Posterior cingulate gyrus (tissue), 11 donors: ENCODE measurements around the gene KLHL26.

ENCODE experiments used
- DNase-seq, 10 donors: peaks; one replicate each; pipeline versions ENCODE4 v3.0.0 to v3.0.0-alpha.2; 2020 to 2021; ENCODE audit warnings: mixed read lengths in 3 of 10
- intact Hi-C: fragments of 100-400 bp; cut with DNase I; formaldehyde crosslinking; loops from one replicate; pipeline ENCODE4 v1.15.1; 2023

The KLHL26 gene

DNA sequence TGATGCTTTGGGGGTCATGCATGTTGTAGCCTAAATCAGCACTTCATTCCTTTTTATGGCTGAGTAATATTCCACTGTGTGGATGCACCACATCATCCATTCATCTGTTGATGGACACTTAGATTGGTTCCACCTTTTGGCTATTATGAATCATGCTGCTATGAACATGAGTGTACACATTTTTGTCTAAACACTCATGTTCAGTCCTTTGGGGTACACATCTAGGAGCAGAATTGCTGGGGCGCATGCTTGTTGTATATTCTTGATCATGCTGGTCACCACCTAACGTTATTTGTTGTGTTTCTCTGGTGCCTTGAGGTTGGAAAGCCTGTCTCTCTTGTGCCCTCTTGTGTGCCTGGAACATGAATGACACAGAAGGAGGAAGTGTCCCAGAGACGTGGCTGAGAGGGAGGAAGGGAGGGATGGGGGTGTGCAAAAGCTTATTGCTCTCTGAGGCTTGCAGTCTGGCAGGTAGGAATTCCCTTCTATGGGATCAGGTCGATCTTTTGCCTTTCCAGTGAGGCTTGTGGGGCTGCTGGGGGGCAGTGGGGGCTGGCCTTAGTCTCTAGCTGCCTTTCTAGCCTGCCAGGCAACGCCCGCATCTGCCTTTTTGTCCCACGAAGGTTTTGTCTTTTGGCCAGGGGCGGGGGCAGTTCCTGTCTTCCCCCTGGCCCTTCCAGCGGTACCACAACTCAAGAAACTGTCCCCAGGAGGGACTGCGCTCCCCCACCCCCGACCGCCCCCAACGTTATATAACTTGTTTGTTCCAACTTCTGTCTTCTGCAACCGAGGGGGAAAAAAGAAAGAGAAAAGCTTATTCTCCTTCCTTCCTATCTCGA, 7.6 kb downstream of the KLHL26 start:
- peak in 1 of 10 donors; percentile 84 for DNase-seq
- intact Hi-C loops, result no loop called here

DNA sequence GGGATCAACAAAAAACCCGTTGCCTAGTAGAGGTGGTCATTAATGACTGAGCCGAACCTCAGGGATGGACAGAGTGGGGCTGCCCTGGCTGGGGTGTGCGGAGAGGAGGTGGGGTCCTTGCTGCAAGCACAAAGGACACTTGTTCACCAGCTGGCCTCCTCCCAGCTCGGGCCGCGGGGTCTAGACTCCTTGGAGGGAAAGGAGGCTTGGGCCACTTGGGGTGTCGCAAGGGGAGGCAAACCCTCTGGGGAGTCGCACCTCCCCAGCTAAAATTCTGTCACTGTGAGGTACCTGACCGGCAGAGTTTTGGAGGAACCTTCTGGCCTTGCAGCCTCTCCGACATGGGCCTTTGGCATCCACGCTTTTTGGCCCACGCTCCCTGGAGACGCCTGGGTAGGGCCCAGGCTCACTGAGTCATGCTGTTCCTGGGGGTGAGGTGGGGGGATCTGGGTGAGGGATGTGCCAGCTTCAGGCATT, 8.2 kb downstream of the KLHL26 start:
- intact Hi-C loops, result no loop called here
- peak in 9 of 10 donors; percentile 45 to 95 (median 74) for DNase-seq

DNA sequence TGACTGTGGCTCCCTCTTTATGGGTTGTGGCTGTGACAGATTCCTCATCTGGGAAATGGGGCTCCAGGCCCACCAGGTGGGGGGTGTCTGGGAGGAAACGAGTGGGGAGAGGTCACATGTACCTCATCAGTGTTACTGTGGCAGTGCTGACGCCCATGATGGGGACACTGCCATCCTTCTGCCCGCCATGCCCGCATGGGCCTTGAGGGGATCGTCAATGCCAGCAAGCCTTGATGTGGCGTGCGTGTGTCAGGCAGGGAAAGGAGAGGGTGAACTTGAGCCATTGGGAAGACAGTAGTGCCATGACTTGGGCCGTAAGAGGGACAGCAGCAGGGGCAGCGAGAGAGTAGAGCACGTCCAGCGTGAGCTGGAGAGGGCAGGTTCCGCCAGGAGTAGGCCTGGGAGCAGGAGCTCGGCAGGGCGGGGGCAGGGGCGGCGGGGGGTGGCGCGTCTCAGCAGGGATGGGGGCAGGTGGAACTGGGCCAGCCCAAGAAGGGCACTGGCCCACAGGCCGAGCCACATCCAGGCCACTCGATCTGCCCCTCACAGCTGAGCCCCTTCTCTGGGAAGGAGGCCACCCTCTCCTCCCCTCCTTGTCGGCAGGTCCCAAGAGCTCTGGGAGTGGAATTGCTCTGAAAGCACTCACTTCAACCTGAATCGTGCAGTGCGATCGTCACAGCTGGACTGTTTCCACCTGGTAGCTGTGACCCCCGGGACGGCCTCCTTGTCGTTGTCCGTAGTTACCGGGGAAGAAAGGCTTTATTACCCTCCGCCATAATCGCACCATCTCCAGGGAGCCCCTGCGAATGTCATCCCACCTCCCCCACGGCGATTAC, 9.9 kb downstream of the KLHL26 start:
- no peak for DNase-seq

DNA sequence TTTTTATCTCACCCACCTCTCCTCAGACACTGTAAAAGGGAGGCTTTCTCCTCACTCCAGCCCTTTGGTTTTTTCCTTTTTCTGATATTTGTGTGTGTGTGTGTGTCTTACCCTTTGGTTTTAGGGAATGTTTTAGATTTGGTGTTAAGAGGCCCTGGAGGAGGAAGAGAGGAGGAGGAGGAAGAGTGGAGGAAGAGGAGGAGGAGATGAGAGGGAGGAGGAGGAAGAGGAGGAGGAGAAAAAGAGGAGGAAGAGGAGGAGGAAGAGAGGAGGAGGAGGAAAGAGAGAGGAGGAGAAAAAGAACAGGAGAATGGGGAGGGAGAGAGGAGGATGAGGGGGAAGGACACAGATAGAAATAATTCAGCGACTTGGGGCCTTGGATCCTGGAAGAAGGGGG, 10.5 kb downstream of the KLHL26 start:
- intact Hi-C loops, result no loop called here
- DNase-seq, result no peak

More for the DNA sequence above, 9.9 kb downstream of the KLHL26 start:
- intact Hi-C loops, result no loop called here

DNA sequence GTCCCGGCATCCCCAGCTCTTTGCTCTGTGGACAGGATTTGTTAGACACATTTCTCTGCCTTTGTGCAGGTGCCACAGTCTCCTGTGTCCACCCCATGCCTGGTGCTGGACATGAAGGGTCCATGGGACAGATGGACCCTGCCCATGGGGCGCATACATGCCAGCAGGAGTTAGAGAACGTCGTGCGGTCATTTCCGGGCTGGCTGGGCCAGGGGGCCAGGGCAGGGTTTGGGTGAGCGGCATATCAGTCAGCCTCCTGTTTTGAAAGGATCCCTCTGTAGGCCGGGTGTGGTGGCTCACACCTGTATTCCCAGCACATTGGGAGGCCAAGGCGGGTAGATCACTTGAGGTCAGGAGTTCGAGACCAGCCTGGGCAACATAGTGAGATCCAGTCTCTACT, 11.0 kb downstream of the KLHL26 start:
- no peak for DNase-seq
- intact Hi-C loops, result no loop called here

DNA sequence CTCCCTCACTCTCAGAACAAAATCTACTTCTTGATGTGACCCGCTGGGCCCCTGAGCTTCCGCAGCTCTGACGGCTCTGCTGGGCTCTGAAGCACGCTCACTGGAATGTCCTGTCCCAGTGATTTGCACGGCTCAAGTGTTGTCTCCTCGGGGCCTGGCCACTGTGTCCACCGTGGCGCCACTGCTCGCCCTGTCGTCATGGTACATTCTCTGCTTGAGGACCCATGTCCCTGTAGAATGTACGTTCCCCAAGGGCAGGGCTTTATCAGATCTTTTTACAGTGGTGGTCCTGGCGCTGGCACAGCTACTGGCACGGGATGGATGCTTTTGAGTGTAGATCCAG, 12.1 kb downstream of the KLHL26 start:
- DNase-seq, result no peak
- intact Hi-C loops, result no loop called here

DNA sequence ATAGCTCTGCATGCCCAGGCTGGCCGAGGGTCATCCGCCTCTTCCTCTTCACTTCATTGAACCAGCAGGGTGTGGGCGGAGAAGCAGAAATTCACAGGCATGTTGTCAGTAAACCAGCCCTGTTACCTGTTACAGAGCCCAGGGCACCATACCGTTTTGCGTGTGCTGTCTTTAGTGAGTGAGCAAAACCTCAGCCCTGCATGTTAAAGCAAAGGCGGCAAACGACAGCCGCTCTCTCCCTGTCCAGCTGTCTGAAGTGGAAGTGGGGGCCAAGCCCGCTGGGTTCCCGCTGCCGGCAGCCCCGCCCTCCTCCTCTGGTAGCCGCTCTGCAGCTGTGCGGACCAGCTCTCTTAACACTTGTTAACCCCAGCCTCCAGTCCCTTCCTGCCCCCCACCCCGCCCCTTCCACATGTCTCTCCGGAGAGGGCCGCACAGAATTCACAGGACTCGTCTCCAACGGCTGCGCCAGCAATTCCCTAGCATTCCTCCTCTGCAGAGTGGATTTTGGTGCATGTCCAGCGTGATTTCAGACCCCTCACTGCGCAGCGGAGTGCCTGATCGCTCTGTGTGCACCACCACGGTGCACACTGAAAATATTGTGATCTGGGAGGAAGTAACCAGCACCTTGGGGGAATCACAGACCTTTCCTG, 12.7 kb downstream of the KLHL26 start:
- intact Hi-C loops, result no loop called here

DNA sequence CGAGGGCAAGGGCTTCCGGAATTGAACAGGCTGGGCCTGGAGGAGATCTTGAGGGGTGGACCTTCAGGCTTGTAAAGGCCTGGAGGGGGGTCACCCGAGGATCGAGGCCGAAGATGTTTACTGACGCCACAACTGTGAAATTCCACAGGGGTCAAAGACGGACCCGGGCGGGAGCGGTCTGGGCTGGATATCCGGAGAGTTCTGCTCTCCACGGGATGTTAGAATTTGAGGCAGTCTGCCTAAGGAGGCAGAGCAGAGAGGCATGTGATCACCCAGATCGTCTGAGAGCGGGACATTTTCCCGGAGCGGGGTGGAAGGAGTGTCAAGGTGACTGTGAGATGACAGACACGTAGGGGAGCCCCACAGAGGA, 13.2 kb downstream of the KLHL26 start:
- intact Hi-C loops, result no loop called here
- no peak for DNase-seq

More for the DNA sequence above, 12.7 kb downstream of the KLHL26 start:
- DNase-seq, result peak in 6 of 10 donors; percentile 57 to 94 (median 76)

DNA sequence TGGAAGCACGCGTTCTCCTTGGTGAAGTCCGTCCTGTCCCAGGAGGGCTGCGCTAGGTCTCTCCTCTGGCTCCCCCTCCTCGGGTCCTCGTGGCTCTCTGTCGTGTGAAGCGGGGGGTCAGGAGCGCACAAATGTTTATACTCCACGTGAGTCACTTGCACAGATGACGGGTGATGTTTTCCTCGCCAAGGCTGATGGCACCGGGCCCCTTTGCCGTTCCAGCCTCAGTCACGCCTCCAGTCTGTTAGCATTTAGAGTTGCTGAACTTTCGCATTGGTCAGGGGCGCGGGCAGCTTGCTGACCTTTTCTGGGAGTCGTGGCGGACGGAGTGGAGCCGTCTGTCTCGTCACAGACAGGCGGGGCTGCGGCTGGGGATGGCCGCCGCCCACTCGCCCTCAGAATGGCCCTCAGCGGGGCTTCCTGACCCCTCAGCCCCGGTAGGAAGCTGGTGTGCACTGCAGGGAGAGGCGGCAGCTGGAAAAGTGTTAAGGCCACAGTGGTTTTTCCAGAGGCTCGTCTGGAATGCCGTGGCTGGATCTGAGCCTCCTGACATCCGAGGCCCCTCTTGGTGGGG, 13.7 kb downstream of the KLHL26 start:
- intact Hi-C loops, result no loop called here
- DNase-seq, result no peak

DNA sequence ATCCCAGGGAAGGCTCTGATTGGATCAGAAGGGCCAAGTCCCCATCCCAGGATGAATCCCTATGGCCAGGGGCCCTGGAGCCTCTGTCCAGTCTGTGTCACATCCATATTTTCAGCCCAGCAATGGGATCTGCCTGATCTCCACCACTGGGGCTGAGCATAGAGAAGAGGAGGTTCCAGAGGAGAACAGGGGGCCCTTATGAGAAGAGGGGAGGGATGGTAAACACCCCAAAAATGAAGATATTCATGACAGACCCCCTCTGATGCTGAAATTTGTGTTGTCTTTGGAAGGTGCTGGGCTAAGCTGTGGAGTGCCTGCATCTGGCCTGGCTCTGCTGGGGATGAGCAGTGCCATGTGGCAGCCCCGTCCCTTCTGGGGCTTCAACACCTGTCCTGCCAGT, 14.5 kb downstream of the KLHL26 start:
- intact Hi-C loops, result no loop called here
- no peak for DNase-seq

DNA sequence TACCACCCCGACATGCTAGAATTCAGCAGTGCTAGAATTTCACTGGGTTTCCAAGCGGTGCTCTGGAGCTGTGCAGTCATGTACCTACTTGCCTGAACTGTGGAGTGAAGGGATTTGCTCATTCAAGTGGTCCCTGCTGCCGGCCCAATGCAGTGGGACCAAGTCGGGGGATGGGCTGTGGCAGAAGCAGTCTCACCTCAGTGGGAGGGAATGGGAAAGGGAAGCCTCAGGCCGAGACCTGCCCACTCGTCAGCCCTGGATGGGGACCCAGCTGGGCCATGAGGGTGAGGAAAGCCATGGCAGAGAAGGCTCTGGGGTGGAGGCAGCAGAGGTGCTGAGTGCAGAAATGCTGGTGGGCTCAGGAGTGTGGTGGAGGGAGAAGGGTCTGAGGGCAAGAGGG, 14.9 kb downstream of the KLHL26 start:
- DNase-seq, result no peak
- intact Hi-C loops, result no loop called here

DNA sequence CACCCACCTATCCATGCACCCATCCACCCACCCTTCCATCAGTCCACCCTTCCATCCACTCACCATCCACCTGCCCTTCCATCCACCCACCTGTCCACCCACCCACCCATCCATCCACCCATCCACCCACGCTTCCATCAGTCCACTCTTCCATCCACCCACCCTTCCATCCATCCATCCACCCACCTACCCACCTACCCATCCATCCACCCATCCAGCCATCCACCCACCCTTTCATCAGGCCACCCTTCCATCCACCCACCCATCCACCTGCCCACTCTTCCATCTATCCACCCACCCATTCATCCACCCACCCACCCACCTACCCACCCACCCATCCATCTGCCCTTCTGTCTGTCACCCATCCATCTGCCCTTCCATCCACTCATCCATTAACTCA, 17.0 kb downstream of the KLHL26 start:
- intact Hi-C loops, result no loop called here
- DNase-seq, result no peak

DNA sequence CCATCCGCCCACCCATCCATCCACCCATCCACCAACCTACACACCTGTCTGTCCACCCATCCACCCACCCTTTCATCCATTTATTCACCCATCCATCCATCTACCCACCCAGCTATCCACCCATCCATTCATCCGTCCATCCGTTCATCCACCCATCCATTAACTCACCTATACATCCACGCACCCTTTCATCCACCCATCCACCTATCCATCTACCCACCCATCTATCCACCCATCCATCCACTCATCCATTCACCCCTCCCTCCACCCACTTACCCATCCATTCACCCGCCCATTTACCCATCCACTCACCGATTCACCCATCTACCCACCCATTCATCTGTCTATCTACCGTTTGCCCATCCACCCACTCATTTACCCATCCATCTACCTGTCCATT, 17.6 kb downstream of the KLHL26 start:
- intact Hi-C loops, result no loop called here
- no peak for DNase-seq

DNA sequence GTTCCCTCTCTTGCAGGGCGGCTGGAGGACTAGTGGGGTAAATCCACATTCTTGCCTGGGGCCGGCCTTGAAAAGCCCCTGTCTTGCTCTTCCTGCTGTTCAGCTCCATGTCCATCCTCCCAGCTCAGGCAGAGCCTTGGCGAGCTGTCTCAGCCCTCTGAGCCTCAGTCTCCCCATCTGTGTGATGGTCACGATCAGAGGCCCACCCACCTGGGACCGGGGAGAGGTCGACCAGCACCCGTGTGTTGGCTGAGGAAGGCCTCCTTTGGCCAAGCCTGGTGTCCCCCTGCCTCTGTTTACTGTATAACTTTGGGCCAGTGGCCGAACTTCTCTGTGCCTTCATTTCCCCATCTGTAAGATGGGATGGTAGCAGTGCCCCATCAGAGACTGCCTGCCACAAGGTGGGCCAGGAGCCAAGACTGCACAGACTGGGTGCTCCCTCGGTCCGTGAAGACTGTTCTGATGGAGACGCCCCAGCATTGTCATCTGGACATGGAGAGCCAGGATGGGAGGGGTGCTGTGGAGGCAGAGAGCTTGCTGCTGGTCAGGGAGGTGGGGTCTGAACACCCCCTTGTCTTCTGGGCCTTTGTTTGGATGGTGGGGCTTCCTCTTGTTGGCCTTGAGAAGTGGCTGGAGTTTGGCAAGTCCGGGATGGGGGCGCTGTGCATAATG, 18.5 kb downstream of the KLHL26 start:
- intact Hi-C loops, result no loop called here
- no peak for DNase-seq

DNA sequence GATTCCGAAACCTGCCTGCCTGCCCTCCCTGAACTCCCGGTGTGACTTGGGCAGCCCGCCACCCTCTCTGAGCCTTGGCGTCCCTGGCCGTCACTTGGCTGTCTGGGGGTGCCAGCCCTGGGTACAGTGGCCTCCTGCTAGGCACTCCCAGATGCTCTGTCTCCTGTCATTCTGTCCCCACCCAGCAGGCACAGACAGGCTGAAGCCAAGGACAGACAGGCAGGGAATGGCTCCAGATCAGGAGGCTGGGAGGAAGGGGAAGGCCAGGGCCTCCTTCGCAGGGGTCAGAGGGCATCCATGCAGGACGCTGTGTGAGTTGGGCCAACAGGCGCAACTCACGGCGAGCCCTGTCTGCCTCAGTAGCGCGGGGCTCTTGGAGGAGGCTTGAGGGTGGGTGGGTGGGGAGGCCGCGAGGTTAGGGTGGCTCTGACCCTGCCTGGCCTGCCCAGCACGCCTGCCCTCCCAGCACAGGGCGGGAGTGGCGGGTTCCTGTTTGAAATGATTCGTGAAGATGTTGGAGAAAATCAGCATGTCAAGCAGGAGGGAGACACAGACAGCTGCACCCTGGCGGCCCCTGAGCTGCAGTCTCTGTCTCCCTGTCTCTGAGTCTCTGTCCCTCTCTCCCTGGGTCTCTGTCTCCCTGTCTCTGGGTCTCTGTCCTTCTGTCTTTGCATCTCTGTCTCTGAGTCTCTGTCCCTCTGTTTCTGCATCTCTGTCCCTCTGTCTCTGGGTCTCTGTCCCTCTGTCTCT, 19.7 kb downstream of the KLHL26 start:
- intact Hi-C loops, result no loop called here
- no peak for DNase-seq

DNA sequence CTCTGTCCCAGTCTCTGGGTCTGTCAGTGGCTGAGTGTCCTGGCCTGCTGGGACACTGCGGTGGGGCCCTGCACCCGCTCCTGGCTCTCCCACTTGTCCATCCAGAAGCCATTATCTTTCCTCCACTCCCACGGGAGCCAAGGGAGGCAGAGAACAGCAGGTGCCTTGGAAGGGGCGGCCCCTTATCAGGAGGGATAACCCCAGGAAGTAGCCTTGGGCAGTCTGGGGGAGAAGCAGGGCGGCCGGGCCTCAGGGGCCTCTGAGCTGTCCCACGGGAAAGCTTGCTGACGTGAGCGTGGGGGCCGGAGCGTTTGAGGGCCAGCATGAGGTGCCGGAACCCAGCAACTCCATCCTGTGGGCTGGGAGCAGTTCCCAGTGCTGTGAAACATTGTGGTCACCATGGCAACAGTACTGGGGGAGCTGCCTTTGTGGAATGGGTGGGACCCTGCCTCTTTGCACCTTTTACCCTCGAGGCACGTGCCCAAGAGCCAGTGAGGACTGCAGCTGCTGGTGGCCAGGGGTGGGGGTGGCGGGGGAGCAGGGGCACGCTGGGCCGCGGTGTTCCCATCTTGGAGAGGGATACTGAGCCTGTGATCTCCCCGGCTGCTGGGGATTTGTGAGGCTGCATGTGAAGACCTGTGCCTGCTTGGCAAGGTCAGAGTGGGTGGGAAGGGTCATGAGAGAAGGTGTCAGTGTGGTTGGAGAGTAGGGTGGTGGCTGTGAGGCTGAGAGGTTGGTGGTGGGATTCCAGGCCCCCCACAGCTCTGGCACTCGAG, 20.9 kb downstream of the KLHL26 start:
- DNase-seq, result peak in 5 of 10 donors; percentile 38 to 94 (median 91)
- intact Hi-C loops, result no loop called here

DNA sequence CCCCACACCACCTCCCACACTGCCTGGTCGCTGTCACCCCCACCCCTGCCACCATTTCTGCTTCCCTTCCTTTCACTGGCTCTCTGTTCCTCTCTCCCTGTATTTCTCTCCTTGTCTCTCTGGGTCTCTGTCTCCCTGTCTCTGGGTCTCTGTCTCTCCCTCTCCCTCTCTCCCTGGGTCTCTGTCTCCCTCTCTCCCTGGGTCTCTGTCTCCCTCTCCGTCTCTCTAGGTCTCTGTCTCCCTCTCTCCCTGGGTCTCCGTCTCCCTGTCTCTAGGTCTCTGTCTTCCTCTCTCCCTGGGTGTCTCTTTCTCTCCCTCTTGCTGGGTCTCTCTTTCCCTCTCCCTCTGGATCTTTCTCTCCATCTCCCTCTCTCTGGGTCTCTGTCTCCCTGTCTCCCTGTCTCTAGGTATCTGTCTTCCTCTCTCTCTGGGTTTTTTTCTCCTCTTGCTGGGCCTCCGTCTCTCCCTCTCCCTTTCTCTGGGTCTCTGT, 21.6 kb downstream of the KLHL26 start:
- DNase-seq, result no peak
- intact Hi-C loops, result no loop called here

DNA sequence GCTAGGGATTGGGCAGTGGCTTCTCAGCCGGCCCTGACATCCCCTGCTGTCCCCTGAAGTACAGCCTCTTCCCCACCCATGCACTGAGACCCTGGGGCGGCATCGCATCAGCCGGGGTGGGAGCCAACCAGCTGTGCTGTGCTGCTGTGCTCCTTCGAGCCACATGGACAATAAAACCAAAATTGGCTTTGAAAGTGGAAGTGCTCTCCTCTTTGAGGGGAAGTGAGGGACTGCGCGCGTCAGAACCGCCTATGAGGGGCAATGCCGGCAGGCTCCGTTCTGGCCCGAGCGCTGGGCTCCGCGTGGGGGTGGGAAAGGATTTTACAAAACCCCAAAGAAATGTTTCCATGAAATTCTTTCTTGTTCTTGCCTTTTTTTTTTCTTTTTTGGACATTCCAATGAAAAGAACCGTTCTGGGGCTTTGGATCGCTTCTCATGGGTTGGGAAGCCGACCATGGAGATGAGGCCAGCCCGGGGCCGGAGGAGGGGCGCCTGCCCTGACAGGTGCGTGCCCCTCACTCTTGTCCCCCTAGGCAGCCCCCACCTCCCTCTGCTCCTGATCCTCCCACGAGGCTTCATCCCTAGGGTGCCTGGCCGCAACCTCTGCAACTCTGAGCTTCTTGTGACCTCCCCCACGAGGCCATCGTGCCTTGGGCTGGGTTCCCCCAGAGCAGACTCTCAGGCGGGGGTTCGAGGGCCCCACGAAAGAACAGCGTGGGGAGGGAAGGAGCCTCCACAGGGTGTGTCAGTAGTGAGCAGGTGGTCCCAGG, 22.6 kb downstream of the KLHL26 start:
- DNase-seq, result peak in 2 of 10 donors; percentile 28 to 89
- intact Hi-C loops, result no loop called here
